Loucy (cell line): ENCODE data around the gene SLC1A1.

Source experiments
- H2AFZ ChIP-seq: fragments of 200-600 bp; sonication (generic); 2 replicates; pipeline ENCODE4 v1.6.0; 2016; ENCODE audit warnings: antibody characterized with exemption, mild to moderate bottlenecking, low read length, moderate library complexity
- H3F3A ChIP-seq: fragments of 200-600 bp; 2 replicates; pipeline ENCODE4 v1.6.0; 2016; ENCODE audit warnings: antibody characterized with exemption, low read depth, mild to moderate bottlenecking
- H3K27me3 ChIP-seq: fragments of 200-600 bp; sonication (generic); 2 replicates; pipeline ENCODE4 v1.6.1; 2014; ENCODE audit warnings: low read length, mild to moderate bottlenecking; ENCODE audit not compliant: insufficient read depth, poor library complexity, severe bottlenecking
- H3K36me3 ChIP-seq: fragments of 200-600 bp; sonication (generic); 2 replicates; pipeline ENCODE4 v1.6.1; 2016; ENCODE audit warnings: low read length; ENCODE audit not compliant: insufficient read depth
- H3K4me1 ChIP-seq: fragments of 200-600 bp; sonication (generic); 2 replicates; pipeline ENCODE4 v1.5.1; 2014; ENCODE audit warnings: low read length, mild to moderate bottlenecking; ENCODE audit not compliant: insufficient read depth, poor library complexity, severe bottlenecking
- H3K4me2 ChIP-seq: fragments of 200-600 bp; sonication (generic); 2 replicates; pipeline ENCODE4 v1.6.0; 2014; ENCODE audit warnings: antibody characterized with exemption, low read length, low read depth, mild to moderate bottlenecking; ENCODE audit not compliant: poor library complexity, severe bottlenecking
- H3K4me3 ChIP-seq: fragments of 200-600 bp; sonication (generic); 2 replicates; pipeline ENCODE4 v1.5.1; 2014; ENCODE audit warnings: low read length, mild to moderate bottlenecking, mixed read lengths; ENCODE audit not compliant: poor library complexity, severe bottlenecking
- H3K79me2 ChIP-seq: fragments of 200-600 bp; sonication (generic); 2 replicates; pipeline ENCODE4 v1.6.1; 2014; ENCODE audit warnings: low read length; ENCODE audit not compliant: insufficient read depth
- H3K9ac ChIP-seq: fragments of 200-600 bp; sonication (generic); 2 replicates; pipeline ENCODE4 v1.6.0; 2014; ENCODE audit warnings: mild to moderate bottlenecking, low read depth, low read length, moderate library complexity; ENCODE audit not compliant: poor library complexity, severe bottlenecking
- H3K9me2 ChIP-seq: fragments of 200-600 bp; sonication (generic); replicated peaks from 2 replicates; pipeline ENCODE4 v1.6.1; 2016; ENCODE audit warnings: low read depth, low read length, mixed read lengths
- H3K9me3 ChIP-seq: fragments of 200-600 bp; sonication (generic); 2 replicates; pipeline ENCODE4 v1.6.1; 2014; ENCODE audit warnings: mild to moderate bottlenecking, antibody characterized with exemption, low read length, low read depth; ENCODE audit not compliant: insufficient read depth
- H4K20me1 ChIP-seq: fragments of 200-600 bp; sonication (generic); 2 replicates; pipeline ENCODE4 v1.6.0; 2014; ENCODE audit warnings: antibody characterized with exemption, low read length, mild to moderate bottlenecking; ENCODE audit not compliant: insufficient read depth, poor library complexity, severe bottlenecking
- EZH2phosphoT487 ChIP-seq: fragments of 200-600 bp; IDR thresholded peaks from 2 replicates; pipeline ENCODE4 v1.6.1; 2018; ENCODE audit warnings: antibody characterized with exemption, mild to moderate bottlenecking, moderate library complexity, borderline replicate concordance
- TF ChIP-seq, protein P1 (sequence below): fragments of 200-600 bp; sonication (generic); conservative IDR thresholded peaks from 2 replicates; pipeline ENCODE4 v1.5.1; 2014; ENCODE audit warnings: mild to moderate bottlenecking, antibody characterized with exemption, low read length

The SLC1A1 gene

GRCh38 chr9:4494806-4495205 lies 4.5 kb downstream of the SLC1A1 start:
- Histone ChIP-seq H3K4me3 (no peak overlapping the region), H4K20me1 (no peaks in the 10 kb centered on the region), H3K36me3 (no peaks in the 10 kb centered on the region), H3K9me3 (no peaks in the 10 kb centered on the region), H3K4me2 (no peak overlapping the region), H2AFZ (no peak overlapping the region), H3K9me2 (no peaks in the 10 kb centered on the region), H3K4me1 (no peaks in the 10 kb centered on the region), H3F3A (no peaks in the 10 kb centered on the region), H3K9ac (no peak overlapping the region), H3K27me3 (no peaks in the 10 kb centered on the region), H3K79me2 (no peaks in the 10 kb centered on the region)
- TF ChIP-seq EZH2phosphoT487: no peak
- TF ChIP-seq, protein P1, sequence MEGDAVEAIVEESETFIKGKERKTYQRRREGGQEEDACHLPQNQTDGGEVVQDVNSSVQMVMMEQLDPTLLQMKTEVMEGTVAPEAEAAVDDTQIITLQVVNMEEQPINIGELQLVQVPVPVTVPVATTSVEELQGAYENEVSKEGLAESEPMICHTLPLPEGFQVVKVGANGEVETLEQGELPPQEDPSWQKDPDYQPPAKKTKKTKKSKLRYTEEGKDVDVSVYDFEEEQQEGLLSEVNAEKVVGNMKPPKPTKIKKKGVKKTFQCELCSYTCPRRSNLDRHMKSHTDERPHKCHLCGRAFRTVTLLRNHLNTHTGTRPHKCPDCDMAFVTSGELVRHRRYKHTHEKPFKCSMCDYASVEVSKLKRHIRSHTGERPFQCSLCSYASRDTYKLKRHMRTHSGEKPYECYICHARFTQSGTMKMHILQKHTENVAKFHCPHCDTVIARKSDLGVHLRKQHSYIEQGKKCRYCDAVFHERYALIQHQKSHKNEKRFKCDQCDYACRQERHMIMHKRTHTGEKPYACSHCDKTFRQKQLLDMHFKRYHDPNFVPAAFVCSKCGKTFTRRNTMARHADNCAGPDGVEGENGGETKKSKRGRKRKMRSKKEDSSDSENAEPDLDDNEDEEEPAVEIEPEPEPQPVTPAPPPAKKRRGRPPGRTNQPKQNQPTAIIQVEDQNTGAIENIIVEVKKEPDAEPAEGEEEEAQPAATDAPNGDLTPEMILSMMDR: no peak

- no peak overlapping the region for H2AFZ ChIP-seq
- H3K79me2 ChIP-seq: no peaks in the 10 kb centered on the region
- TF ChIP-seq EZH2phosphoT487: no peak
- TF ChIP-seq, protein P1: no peak
These were observed 5.3 kb downstream of the SLC1A1 start for GRCh38 chr9:4495537-4495936.

DNA sequence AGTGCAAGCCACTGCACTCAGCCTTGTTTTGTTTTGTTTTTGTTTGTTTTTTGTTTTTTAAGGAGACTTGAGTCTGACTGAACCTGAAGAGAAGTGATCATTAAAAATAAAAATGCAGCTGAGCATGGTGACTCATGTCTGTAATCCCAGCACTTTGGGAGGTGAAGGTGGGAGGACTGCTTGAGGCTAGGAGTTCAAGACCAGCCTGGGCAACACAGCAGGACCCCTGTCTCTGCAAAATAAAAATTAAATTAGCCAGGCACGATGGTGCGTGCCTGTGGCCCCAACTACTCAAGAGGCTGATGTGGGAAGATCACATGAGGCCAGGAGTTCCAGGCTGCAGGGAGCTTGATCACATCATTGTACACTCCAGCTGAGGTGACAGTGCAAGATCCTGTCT lies 6.2 kb downstream of the SLC1A1 start:
- H4K20me1 ChIP-seq: no peaks in the 10 kb centered on the region
- no peak overlapping the region for H2AFZ ChIP-seq
- H3K79me2 ChIP-seq: no peaks in the 10 kb centered on the region
- H3K9me3 ChIP-seq: no peaks in the 10 kb centered on the region
- no peak overlapping the region for H3K9ac ChIP-seq
- TF ChIP-seq, protein P1: no peak
- no peak for TF ChIP-seq EZH2phosphoT487
- H3K27me3 ChIP-seq: no peaks in the 10 kb centered on the region
- no peak overlapping the region for H3K4me3 ChIP-seq
- H3K4me2 ChIP-seq: no peak overlapping the region
- H3K4me1 ChIP-seq: no peaks in the 10 kb centered on the region
- no peaks in the 10 kb centered on the region for H3K9me2 ChIP-seq
- H3K36me3 ChIP-seq: no peaks in the 10 kb centered on the region
- H3F3A ChIP-seq: no peaks in the 10 kb centered on the region

More at GRCh38 chr9:4495537-4495936, 5.3 kb downstream of the SLC1A1 start:
- H3K9me2 ChIP-seq: no peaks in the 10 kb centered on the region
- H3K4me1 ChIP-seq: no peaks in the 10 kb centered on the region
- H3K36me3 ChIP-seq: no peaks in the 10 kb centered on the region
- no peaks in the 10 kb centered on the region for H3F3A ChIP-seq
- no peak overlapping the region for H3K9ac ChIP-seq
- H3K27me3 ChIP-seq: no peaks in the 10 kb centered on the region
- H4K20me1 ChIP-seq: no peaks in the 10 kb centered on the region
- H3K4me2 ChIP-seq: no peak overlapping the region
- H3K9me3 ChIP-seq: no peaks in the 10 kb centered on the region
- H3K4me3 ChIP-seq: no peak overlapping the region
